GM20431 (cell line): ENCODE measurements around the gene DCANP1.

Experiments used
- in situ Hi-C: fragments of 300-500 bp; cut with MseI, MboI; formaldehyde crosslinking; loops from one replicate; pipeline ENCODE4 v1.15.0; 2020; ENCODE audit warnings: low sequenced_read_pairs; ENCODE audit not compliant: unreplicated experiment

The DCANP1 gene

GRCh38 chr5:135428586-135428985 lies 18.6 kb downstream of the DCANP1 start:
- in situ Hi-C loops: no loop called here

DNA sequence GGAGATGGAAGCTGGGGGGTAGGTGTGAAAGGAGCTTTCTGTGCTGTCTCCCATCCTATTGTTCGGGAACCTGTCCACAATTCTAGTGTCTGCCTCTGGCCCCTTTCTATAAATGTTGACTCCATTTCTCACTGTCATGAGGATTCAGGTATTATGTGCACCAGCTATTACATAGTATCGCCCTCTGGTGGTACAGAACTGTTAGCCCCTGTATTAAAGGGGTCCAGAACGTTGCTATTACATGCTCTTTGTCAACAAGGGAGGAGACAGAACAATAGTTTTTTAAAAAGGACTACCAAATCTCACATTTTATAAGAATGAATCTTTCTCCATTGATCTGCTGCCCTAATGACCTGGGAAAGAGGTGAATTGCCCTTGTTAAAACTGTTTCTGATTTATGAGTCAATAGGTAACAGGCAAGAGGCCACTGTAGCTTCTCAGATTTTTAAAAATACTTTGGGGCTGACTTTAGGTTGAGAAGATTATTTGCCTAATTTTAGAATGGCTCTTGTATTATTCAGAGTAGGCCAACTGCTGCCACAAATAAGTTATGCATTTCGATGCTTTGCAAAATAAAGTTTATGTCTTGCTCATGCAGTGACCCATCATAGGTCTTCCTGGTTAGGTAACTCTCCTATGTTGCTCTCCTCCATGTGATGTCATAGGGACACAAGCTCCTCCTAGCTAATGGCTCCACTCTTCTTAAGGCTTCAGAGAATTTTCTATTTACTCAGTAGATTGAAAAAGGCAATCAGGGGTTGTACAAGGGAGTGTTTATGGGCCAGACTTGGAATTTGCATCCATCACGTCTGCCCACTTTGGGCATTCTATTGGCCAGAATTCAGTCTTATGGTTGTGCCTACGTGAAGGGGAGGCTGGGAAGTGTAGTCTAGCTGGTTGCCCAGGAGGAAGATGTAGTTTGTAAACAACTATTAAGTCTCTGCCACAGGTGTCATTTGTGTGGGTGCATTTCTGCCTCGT lies 20.8 kb downstream of the DCANP1 start:
- in situ Hi-C loops: no loop called here

DNA sequence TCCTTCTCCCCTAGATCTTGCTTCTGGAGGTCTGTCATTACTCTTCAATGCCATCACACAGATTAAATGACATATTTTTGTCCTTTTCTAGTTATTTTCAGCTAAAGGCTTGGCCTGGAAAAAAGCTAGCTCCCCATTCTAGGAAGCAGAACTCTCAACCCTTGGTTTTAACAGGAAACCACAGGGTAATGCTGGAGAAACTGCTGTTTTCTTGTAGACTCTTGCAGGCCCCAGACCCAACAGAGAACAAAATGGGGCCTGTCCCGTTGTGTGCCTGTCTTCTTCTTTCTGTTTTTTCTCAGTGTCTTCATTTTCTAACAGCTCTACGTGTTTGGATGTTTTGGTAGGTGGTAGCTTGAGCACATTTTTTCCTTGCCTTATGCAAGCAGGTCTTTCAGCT lies 21.5 kb downstream of the DCANP1 start:
- in situ Hi-C loops: no loop called here

GRCh38 chr5:135423846-135424168 lies 23.3 kb downstream of the DCANP1 start:
- in situ Hi-C loops: no loop called here

DNA sequence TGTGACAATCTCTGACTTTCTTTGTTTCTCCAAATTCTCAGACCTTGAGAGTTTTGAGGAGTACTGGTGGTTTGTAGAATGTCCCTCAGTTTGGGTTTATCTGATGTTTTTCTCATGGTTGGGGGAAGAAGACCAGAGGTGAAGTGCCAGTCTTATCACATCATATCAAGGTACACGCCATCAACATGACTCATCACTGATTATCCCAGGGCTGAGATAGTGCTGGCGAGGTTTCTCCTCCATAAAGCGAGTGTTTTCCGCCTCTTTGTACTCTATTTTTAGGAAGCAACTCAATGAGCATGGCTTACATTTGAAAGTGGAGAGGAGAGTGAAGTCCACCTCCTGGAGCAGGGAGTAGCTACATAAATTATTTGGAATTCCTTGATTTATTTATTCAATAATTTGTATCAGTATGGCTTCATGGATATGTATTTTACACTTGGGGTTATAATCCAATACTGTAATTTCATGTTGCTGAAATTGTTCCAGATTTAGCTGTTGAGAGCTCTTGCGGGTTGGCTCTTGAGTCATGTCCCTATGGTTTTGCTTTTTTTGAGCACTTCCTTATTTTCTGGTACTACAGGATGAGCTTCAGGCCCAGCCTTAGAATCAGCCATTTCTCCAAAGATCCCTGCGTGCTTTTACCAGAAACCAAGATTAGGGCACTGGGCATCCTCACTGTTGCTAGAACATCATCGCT lies 23.9 kb downstream of the DCANP1 start:
- in situ Hi-C loops: no loop called here

DNA sequence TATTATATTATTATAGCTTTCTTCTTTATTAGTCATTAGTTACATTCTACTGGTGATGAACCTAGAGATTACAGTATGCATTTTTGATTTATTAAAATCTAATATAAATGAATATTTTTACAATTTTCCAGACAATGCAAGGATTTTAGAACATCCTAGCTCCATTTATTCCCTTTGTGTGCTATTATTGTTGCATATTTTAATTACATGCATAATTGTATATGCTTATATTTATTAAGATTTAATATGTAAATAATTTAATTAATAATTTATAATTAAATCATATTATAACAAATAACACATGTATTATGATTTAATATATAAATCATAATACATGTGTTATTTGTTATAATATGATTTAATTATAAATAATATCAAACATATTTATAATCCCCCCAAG lies 24.7 kb downstream of the DCANP1 start:
- in situ Hi-C loops: no loop called here

GRCh38 chr5:135417083-135417482 lies 30.1 kb downstream of the DCANP1 start:
- in situ Hi-C loops: no loop called here

DNA sequence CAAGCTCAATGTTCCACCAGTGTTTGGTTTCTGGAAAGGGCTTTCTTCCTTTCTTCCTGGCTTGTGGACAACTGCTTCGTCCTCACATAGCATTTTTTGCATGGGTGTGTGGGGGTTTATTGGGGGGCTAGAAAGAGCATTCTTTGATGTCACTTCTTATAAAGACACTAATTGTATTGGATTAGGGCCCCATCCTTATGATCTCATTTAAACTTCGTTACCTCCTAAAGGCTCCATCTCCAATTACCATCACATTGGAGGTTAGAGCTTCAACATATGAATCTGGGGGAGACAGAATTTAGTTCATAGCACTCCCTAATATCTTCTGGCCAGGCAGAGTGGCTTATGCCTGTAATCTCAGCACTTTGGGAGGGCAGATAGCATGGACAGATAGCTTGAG lies 42.1 kb downstream of the DCANP1 start:
- in situ Hi-C loops: no loop called here

DNA sequence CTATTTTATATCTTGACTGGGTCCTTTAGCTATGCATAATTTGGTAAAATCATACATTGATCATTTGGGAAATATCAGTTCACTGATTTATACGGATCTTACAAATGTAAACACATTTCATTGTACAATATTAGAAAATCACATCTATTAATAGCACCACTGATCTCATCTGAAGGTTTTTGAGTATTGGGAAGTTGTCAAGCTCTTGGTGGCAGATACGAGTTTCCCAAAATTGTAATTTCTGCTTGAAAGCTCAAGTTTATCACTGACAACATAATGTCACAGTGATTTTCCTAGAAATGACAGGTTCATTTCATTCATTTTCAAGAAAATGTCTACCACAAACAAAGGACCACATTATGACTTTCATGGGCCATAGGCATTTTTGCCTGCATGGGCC lies 45.1 kb downstream of the DCANP1 start:
- in situ Hi-C loops: no loop called here

DNA sequence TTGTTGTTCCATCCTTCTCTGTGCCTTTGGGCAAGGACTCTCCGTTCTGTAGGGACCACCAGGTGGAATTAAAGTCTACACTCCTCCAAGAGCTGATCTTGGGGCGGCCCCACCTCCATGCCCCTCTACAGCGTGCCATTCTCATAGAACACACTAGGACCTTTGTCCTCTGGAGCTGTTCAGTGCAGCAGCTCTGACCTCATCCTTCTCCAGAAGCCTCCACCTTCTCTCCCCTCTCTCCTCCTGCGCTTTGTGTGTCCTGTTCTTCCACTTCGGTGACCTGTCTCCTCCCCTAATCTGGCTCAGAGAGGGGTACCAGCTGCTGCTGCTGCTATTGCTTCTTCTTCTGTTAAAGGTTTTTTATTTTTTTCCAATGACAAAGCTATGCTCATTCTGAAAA lies 46.3 kb downstream of the DCANP1 start:
- in situ Hi-C loops: no loop called here

- in situ Hi-C loops: no loop called here
Measured at GRCh38 chr5:135399794-135400542, 47.2 kb downstream of the DCANP1 start.

DNA sequence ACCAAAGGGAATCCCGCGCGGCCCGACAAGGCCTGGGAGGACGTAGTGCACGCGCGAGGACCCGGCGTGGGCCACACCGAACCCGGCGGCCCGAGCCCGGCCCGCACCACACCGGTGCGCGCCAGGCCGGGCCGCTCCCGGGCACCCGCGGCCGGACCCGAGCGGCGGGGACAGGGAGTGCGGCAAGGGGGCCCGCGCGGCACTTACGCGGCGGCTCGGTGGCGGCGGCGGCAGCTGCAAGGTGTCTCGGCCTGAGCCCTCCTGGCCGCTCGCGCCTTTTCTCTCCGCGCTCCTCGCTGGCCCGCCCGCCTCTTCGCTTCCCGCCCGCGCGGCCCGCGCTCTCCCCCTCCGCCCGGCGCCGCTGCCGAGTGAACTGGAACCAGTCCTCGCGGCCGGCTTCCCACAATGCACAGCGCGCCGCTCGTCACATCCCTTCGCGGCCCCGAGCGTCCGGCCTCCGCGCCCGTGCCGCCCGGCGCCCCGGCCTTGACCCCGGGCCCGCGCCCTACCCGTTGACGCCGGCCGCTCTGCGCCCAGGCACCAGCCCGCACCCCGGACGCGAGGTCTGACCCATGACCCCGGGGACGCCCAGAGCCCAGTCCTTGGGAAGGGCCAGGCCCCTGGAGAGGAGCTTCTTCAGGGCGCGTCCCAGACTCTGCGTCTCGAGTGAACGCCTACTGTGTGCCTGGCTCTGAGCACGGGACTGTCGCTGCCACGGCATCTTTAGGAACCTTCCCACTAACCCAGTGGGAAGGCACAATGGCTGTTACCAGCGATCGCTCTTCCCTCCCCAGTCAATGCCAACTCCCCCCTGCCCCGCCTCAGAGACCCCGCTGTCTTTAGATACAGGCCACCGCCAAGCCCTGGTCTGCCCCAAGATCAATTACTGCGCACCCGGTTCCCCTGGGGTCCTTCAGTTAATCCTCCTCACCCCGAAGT lies 48.0 kb downstream of the DCANP1 start, which contains the start of gene MACROH2A1:
Gene MACROH2A1, minus strand, starts transcription at position 377 of the 939 bp plus-strand sequence. CDS start 10,138 bp downstream, outside the sequence.
- in situ Hi-C loops: no loop called here

DNA sequence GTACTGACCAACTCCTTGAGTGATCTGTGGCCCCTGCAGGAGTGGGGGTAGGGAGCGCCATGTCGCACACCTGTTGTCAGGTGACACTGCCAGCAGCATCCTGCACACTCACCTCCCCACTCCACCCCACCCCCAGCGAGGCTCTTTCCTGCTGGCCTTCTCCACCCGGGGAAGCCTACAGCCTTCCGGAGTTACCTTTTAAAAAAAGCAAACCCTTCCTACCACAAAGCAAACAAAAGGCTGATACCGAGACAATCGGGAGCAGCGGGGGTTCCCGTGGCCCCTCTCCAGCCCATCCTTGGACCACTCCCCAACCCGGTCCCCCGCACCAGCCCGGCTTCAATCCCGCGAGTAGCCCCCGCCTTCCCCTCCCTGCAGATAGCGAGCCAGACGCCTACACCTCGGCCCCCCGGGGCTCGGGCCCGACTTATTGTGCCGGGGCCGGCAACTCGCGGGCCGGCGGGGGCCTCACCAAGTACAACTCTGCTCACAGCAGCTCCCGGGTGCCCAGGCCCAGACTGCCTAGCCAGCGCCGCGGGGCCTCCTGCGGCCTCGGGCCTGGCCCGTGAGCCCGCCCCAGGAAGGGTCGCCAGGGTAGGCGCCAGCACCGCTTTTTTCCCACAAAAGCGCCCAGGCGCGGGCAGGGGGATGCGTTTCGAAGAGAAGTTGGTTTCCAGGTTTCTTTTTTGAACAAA lies 48.8 kb downstream of the DCANP1 start:
- in situ Hi-C loops: no loop called here

DNA sequence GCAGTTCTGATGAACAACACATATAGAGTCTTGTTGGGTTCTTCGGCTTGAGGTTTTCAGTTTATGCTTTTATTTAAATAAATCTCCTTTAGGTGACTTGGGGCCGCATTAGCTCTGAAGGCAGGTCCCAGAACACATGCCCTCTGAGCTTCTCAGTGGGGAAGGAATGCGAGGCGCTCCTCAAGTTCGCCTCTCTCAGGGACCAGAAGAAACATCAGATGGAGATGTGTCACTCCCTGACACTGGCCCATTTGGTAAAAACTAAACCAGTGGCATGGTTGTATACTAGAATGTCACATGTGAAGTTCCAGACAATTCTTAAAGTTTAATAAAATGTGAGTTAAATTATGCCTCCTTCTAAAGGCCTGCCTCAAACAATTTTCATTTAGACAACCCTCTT lies 50.1 kb downstream of the DCANP1 start:
- in situ Hi-C loops: no loop called here

DNA sequence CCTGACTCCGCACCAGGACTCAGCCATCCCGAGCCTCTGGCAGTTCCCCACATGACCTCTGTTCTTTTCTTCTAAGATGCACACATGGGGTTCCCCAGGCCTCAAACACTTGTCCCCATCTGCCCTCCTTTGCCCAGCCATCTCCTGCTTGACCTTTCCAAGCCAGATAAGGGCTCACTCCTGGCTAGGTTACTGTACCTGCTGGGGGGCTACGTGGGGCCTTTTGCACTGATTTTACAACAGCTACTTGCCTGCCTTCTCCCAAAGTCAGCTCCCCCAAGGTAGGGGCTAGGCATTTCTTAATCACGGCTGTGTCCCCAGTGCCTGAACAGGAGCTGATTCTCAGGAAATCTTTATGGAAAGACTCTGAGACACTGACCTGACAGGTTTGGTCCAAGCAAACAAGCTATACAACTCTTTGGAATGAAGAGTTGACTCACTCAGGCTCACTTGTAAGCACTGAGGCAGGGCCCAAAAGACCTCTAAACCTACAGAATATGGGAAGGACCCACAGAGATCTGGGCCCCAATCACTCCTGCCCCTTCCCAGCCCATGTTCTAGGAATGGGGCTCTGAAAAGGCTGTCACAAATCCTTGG lies 50.6 kb downstream of the DCANP1 start:
- in situ Hi-C loops: no loop called here

DNA sequence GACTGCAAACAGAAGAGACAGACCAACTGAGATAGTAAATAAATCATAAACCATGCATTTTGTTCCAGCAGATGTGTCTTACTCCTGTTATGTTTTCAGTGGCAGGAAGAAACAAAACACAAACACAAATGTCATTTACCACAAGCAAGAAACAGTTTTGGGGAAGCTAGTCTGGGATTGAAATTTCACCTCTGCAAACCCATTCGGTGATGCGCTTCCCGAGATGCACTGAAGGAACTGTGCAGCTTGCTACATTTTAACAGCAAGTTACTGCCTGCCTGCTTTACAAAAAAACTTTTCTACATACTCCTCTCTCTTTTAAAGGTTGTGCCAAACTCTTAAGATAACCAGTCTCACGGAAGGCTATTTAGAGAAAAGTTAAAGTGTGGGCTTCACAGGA lies 51.3 kb downstream of the DCANP1 start:
- in situ Hi-C loops: no loop called here

DNA sequence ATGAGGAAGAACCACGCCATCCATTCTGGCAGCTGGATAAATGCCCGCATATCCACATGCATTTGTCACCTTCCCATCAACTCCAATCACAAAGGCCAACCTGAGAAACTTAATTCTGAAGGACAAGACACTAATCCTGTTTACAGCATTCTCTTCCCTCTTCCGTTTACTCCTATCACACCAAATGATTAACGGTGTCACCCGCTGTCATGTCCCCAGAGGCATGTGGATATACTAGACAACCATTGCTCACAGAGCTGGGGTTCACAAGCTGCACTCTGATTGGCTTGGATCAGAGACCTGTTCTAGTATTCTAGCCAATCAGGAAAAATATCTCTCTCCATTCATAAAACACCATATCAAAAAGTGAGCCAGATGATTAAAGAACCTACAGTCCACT lies 51.7 kb downstream of the DCANP1 start:
- in situ Hi-C loops: no loop called here
